WTC11 (cell line): ENCODE measurements around the gene SLC19A1. TPM values are rescaled to one million over a fixed set of nuclear protein-coding genes. Genes with fewer than 3 reads are reported as not detected.

Source experiments
- ATAC-seq: fragments of 200-7000 bp; cut with Tn5 transposase; 2 replicates; pipeline ENCODE4 v1.10.0; 2021; ENCODE audit warnings: mild to moderate bottlenecking, moderate library complexity
- CTCF ChIA-PET: fragments of 300-600 bp; sonication (Branson Sonifier 250); formaldehyde crosslinking; loops from one replicate; lab custom pipeline; 2021; ENCODE audit warnings: antibody characterized with exemption; lab: Charles Lee
- POLR2A ChIA-PET: fragments of 350-600 bp; sonication (Branson Sonifier 250); formaldehyde crosslinking; loops from one replicate; lab custom pipeline; 2021; ENCODE audit warnings: antibody characterized with exemption; lab: Charles Lee
- DNase-seq: peaks from one replicate; pipeline ENCODE4 v3.0.0; 2021; ENCODE audit warnings: low spot score
- H3K27ac Mint-ChIP-seq: 2 replicates; pipeline ENCODE4 v1.8.0; 2021; ENCODE audit warnings: mixed read lengths
- H3K27me3 Mint-ChIP-seq: 2 replicates; pipeline ENCODE4 v1.8.0; 2021; ENCODE audit warnings: low read depth, mild to moderate bottlenecking, moderate library complexity, mixed read lengths
- H3K36me3 Mint-ChIP-seq: 2 replicates; pipeline ENCODE4 v1.8.0; 2021; ENCODE audit warnings: mixed read lengths
- H3K4me1 Mint-ChIP-seq: 2 replicates; pipeline ENCODE4 v1.8.0; 2022; ENCODE audit warnings: mixed read lengths
- H3K4me3 Mint-ChIP-seq: 2 replicates; pipeline ENCODE4 v1.8.0; 2021; ENCODE audit warnings: mild to moderate bottlenecking, moderate library complexity, mixed read lengths
- H3K9me3 Mint-ChIP-seq: 2 replicates; pipeline ENCODE4 v1.8.0; 2021; ENCODE audit warnings: mixed read lengths
- MYBL2 ChIP-seq: sonication (generic); formaldehyde crosslinking; IDR thresholded peaks from 2 replicates; pipeline ENCODE4 v1.8.1; 2023; ENCODE audit warnings: mild to moderate bottlenecking, moderate library complexity, missing genetic modification reagents
- NR1H2 ChIP-seq: sonication (generic); formaldehyde crosslinking; IDR thresholded peaks from 2 replicates; pipeline ENCODE4 v1.9.0; 2021; ENCODE audit warnings: mild to moderate bottlenecking, moderate library complexity, missing genetic modification reagents
- RELA ChIP-seq: sonication (generic); formaldehyde crosslinking; IDR thresholded peaks from 2 replicates; pipeline ENCODE4 v1.8.1; 2022; ENCODE audit warnings: missing genetic modification reagents, mild to moderate bottlenecking, borderline replicate concordance
- SMAD3 ChIP-seq: sonication (generic); formaldehyde crosslinking; IDR thresholded peaks from 2 replicates; pipeline ENCODE4 v1.8.0; 2022; ENCODE audit warnings: missing genetic modification reagents, mild to moderate bottlenecking, borderline replicate concordance
- TEAD4 ChIP-seq: sonication (generic); formaldehyde crosslinking; IDR thresholded peaks from 2 replicates; pipeline ENCODE4 v1.8.0; 2022; ENCODE audit warnings: mild to moderate bottlenecking, missing genetic modification reagents
- ZNF263 ChIP-seq: sonication (generic); formaldehyde crosslinking; IDR thresholded peaks from 2 replicates; pipeline ENCODE4 v1.8.1; 2022; ENCODE audit warnings: low read depth, mild to moderate bottlenecking, moderate library complexity, missing genetic modification reagents
- ZNF396 ChIP-seq: fragments of 250-450 bp; sonication (Bioruptor Pico); IDR thresholded peaks from 2 replicates; pipeline ENCODE4 v1.8.0; 2021; ENCODE audit warnings: mild to moderate bottlenecking, moderate library complexity, borderline replicate concordance
- total RNA-seq: library from RNA; stranded (reverse); gene quantifications from 3 replicates; pipeline ENCODE4 v1.2.3, GENCODE V29; 2021
- TF ChIP-seq, protein P1 (sequence below): fragments of 250-450 bp; sonication (Bioruptor Pico); conservative IDR thresholded peaks from 2 replicates; pipeline ENCODE4 v1.9.0; 2021; ENCODE audit warnings: mild to moderate bottlenecking
- TF ChIP-seq, protein P2 (sequence below): sonication (generic); formaldehyde crosslinking; IDR thresholded peaks from 2 replicates; pipeline ENCODE4 v1.8.1; 2023; ENCODE audit warnings: mild to moderate bottlenecking, missing genetic modification reagents, moderate library complexity
- TF ChIP-seq, protein P3 (sequence below): sonication (generic); formaldehyde crosslinking; IDR thresholded peaks from 2 replicates; pipeline ENCODE4 v1.8.1; 2023; ENCODE audit warnings: mild to moderate bottlenecking, missing genetic modification reagents, moderate library complexity
- TF ChIP-seq, protein P4 (sequence below): sonication (generic); formaldehyde crosslinking; IDR thresholded peaks from 2 replicates; pipeline ENCODE4 v1.8.1; 2022; ENCODE audit warnings: low read depth, missing genetic modification reagents, borderline replicate concordance
- TF ChIP-seq, protein P5 (sequence below): sonication (generic); formaldehyde crosslinking; IDR thresholded peaks from 2 replicates; pipeline ENCODE4 v1.8.0; 2023; ENCODE audit warnings: missing genetic modification reagents, mild to moderate bottlenecking, borderline replicate concordance
- TF ChIP-seq, protein P6 (sequence below): sonication (generic); formaldehyde crosslinking; IDR thresholded peaks from 2 replicates; pipeline ENCODE4 v1.8.1; 2023; ENCODE audit warnings: mild to moderate bottlenecking, missing genetic modification reagents

SLC19A1 gene
- total RNA-seq, 1 experiment from 2014 or later: 29.8 TPM

DNA sequence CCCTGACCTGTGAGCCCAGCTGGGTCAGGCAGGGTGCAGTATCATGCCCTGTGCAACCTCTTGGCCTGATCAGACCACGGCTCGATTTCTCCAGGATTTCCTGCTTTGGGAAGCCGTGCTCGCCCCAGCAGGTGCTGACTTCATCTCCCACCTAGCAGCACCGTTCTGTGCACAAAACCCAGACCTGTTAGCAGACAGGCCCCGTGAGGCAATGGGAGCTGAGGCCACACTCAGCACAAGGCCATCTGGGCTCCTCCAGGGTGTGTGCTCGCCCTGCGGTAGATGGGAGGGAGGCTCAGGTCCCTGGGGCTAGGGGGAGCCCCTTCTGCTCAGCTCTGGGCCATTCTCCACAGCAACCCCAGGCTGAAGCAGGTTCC lies 29.6 kb downstream of the SLC19A1 start:
- TF ChIP-seq, protein P1, sequence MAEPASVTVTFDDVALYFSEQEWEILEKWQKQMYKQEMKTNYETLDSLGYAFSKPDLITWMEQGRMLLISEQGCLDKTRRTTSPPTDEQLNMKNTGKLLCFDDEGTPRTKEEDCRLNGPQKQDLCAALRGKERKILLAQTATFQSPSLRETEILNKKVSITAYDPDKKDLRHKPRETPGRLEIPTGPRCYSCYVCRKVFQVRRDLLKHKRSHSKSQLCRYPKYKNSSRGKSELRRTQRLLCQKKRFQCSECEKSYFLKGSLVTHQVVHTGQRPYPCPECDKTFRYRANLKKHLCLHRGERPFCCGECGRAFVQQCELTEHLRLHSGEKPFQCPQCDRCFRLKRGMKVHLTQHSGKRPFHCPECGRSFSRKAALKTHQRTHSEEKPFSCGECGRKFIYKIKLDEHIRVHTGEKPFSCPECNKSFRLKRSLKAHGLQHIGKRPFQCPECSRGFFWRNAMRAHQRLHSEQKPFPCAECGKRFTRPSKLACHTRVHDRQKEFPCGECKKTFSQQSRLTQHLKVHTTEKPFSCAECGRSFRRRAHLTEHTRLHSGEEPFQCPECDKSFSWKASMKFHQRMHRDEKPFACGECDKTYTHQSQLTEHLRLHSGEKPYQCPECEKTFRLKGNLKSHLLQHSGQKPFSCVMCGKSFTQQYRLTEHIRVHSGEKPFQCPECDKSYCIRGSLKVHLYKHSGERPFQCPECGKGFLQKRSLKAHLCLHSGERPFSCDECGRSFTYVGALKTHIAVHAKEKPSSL (CRISPR knock-in tag): no peak
- TF ChIP-seq RELA (CRISPR knock-in tag) (no peak), ZNF263 (CRISPR knock-in tag) (no peak), ZNF396 (no peak), SMAD3 (no peak), NR1H2 (no peak), MYBL2 (CRISPR knock-in tag) (no peak), TEAD4 (CRISPR knock-in tag) (no peak)
- TF ChIP-seq, protein P2, sequence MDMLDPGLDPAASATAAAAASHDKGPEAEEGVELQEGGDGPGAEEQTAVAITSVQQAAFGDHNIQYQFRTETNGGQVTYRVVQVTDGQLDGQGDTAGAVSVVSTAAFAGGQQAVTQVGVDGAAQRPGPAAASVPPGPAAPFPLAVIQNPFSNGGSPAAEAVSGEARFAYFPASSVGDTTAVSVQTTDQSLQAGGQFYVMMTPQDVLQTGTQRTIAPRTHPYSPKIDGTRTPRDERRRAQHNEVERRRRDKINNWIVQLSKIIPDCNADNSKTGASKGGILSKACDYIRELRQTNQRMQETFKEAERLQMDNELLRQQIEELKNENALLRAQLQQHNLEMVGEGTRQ (CRISPR knock-in tag): no peak
- TF ChIP-seq, protein P3, sequence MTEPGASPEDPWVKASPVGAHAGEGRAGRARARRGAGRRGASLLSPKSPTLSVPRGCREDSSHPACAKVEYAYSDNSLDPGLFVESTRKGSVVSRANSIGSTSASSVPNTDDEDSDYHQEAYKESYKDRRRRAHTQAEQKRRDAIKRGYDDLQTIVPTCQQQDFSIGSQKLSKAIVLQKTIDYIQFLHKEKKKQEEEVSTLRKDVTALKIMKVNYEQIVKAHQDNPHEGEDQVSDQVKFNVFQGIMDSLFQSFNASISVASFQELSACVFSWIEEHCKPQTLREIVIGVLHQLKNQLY: no peak
- TF ChIP-seq, protein P4, sequence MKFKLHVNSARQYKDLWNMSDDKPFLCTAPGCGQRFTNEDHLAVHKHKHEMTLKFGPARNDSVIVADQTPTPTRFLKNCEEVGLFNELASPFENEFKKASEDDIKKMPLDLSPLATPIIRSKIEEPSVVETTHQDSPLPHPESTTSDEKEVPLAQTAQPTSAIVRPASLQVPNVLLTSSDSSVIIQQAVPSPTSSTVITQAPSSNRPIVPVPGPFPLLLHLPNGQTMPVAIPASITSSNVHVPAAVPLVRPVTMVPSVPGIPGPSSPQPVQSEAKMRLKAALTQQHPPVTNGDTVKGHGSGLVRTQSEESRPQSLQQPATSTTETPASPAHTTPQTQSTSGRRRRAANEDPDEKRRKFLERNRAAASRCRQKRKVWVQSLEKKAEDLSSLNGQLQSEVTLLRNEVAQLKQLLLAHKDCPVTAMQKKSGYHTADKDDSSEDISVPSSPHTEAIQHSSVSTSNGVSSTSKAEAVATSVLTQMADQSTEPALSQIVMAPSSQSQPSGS (CRISPR knock-in tag): no peak
- TF ChIP-seq, protein P5, sequence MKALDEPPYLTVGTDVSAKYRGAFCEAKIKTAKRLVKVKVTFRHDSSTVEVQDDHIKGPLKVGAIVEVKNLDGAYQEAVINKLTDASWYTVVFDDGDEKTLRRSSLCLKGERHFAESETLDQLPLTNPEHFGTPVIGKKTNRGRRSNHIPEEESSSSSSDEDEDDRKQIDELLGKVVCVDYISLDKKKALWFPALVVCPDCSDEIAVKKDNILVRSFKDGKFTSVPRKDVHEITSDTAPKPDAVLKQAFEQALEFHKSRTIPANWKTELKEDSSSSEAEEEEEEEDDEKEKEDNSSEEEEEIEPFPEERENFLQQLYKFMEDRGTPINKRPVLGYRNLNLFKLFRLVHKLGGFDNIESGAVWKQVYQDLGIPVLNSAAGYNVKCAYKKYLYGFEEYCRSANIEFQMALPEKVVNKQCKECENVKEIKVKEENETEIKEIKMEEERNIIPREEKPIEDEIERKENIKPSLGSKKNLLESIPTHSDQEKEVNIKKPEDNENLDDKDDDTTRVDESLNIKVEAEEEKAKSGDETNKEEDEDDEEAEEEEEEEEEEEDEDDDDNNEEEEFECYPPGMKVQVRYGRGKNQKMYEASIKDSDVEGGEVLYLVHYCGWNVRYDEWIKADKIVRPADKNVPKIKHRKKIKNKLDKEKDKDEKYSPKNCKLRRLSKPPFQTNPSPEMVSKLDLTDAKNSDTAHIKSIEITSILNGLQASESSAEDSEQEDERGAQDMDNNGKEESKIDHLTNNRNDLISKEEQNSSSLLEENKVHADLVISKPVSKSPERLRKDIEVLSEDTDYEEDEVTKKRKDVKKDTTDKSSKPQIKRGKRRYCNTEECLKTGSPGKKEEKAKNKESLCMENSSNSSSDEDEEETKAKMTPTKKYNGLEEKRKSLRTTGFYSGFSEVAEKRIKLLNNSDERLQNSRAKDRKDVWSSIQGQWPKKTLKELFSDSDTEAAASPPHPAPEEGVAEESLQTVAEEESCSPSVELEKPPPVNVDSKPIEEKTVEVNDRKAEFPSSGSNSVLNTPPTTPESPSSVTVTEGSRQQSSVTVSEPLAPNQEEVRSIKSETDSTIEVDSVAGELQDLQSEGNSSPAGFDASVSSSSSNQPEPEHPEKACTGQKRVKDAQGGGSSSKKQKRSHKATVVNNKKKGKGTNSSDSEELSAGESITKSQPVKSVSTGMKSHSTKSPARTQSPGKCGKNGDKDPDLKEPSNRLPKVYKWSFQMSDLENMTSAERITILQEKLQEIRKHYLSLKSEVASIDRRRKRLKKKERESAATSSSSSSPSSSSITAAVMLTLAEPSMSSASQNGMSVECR (CRISPR knock-in tag): no peak
- TF ChIP-seq, protein P6, sequence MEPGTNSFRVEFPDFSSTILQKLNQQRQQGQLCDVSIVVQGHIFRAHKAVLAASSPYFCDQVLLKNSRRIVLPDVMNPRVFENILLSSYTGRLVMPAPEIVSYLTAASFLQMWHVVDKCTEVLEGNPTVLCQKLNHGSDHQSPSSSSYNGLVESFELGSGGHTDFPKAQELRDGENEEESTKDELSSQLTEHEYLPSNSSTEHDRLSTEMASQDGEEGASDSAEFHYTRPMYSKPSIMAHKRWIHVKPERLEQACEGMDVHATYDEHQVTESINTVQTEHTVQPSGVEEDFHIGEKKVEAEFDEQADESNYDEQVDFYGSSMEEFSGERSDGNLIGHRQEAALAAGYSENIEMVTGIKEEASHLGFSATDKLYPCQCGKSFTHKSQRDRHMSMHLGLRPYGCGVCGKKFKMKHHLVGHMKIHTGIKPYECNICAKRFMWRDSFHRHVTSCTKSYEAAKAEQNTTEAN (CRISPR knock-in tag): no peak
- ChIA-PET CTCF (no interaction called here), POLR2A (interaction anchor here (0.6 kb wide), 1 partner anchor 83 kb away, joined by 3 read pairs; no protein-coding TSS in a partner anchor)
- DNase-seq (no peak), ATAC-seq (no peak)
- no peaks in the 10 kb centered on the region for H3K27me3 Mint-ChIP-seq
- no peak overlapping the region; the same call in 1 of the 2 replicates for H3K27ac Mint-ChIP-seq
- no peak overlapping the region for H3K4me3 Mint-ChIP-seq
- no peaks in the 10 kb centered on the region for H3K4me1 Mint-ChIP-seq
- H3K36me3 Mint-ChIP-seq: peaks cover 11% of the 10 kb centered on the region
- no peaks in the 10 kb centered on the region for H3K9me3 Mint-ChIP-seq
